GM20000 (cell line): ENCODE measurements around the gene OVOL2.

Experiments used
- DNase-seq: peaks from one replicate; pipeline ENCODE4 v3.0.0; 2012; ENCODE audit warnings: low spot score
- CTCF ChIP-seq: IDR thresholded peaks from 2 replicates; pipeline ENCODE4 v1.5.1; 2012; ENCODE audit warnings: mild to moderate bottlenecking, control low read depth; ENCODE audit errors: extremely low read depth, missing control alignments

The OVOL2 gene

DNA sequence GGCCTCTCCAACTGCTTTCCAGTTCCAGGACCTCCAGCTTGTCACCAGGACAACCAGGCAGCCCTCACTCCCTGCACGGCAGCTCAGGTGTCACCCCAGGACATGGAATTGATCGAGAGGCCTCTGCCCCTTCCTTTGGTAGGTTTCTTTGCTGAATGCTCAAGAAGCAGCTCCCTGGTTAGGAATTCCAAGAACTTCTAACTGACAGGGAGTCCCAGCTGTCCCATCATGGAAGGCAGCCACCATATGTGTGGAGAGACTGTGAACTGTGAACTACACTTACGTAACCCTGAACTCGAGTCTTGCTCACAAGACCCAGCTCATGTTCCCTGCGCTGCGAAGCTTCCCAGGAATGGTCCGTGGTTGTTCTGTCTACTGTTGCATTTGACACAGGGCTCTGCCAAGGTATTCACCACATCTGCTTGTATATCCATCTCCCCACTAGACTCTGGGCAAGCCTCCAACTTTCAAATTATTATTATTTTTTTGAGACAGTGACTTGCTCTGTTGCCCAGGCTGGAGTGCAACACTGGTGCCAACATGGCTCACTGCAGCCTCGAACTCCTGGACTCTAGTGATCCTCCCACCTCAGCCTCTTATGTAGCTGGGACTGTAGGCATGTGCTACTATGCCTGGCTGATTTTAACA, 53.2 kb downstream of the OVOL2 start:
- DNase-seq: no peak

DNA sequence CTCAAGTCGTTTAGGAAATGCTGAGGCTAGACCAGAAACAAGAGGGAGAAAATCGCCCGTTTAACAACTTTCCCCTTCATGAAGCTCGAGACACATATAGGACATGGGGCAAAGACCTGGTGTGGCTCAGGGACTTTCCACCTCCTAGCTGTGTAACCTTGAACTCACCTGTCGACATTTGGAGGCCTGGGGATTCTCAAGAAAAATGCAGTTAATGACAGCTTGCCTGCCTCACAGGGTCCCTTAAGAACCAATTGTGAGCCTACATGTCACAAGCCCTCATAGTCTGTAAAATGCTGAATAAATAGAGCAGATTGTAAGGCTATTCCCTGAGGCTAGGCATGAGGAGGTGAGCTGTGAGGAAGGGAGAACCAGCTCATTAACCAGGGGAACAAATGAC, 53.8 kb downstream of the OVOL2 start:
- DNase-seq: peak; percentile 45
- TF ChIP-seq CTCF: no peak

More for the DNA sequence above, 53.2 kb downstream of the OVOL2 start:
- no peak for TF ChIP-seq CTCF

DNA sequence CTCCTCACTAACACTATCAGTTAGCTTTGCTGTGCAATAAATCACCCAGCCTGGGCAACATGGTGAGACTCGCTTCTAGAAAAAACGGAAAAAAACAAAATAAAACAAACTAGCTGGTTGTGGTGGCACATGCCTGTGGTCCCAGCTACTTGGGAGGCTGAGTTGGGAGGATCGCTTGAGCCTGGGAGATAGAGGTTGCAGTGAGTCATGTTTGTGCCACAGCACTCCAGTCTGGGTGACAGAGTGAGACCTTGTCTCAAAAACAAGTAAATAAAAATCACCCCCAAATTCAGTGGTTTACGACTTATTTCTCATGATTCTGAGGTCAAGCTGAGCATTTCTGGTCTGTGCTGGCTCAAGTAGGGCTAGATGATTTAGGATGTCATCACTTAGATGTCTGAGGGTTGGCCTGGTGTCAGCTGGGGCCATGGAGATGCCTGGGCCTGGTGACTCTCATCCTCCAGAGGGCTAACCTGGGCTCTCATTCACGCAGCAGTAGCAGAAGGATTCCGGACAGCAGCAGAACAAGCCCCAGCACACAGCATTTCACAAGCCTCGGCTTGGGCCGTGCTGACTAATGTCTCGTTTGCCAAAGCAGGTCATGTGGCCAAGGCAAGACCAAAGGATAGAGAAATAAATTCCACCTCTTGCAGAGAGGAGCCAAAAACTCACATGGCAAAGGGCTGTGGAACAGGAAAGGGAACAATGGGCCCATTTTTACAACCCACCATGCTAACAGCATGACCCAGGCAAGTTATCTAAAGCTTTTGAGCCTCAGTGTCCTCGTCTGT, 56.4 kb downstream of the OVOL2 start:
- DNase-seq: no peak

GRCh38 chr20:17999566-17999965, 58.1 kb downstream of the OVOL2 start:
- TF ChIP-seq CTCF: no peak
- DNase-seq: no peak

More for the DNA sequence above, 56.4 kb downstream of the OVOL2 start:
- no peak for TF ChIP-seq CTCF

GRCh38 chr20:17998446-17998845, 59.3 kb downstream of the OVOL2 start:
- DNase-seq: no peak
- TF ChIP-seq CTCF: no peak

DNA sequence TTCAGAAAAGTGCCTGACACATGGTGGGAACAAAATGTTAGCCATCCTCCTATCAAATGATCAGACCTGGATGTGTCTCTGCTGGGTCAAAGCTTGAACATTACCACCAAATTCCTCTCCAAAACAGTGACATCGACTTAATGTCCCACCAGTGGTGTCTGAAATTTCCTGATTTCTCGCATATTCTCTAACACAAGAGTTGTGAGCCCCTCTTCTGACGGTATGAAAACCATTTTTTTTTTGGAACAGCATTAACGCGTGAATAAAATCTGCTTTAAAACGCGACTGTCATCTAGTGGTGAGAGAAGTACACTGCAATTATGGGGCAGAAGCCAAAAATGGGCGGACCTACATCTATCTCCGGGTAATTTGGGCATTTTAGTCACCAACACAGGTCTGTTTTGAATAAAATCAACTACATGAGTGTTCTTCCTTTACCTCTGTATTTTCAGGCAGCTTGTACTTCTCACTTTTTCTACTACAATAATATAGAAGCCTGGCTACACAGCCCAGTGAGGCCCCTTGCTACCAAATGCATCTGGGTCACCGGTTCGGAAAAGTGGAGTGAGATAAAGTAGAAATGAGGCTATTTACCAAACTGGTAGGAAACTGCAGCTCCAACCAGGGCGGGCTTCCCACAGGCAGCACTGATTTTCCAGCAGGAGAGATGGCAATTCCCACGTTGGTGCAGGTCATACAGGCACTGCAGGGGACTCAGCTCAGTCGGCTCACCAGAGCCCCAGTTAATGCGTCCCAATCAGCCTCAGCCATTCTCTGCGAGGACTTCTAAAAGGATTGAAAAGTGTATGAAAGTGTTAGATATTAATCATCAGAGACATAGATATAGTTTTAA, 61.5 kb downstream of the OVOL2 start:
- peak; percentile 94 for TF ChIP-seq CTCF
- peak; percentile 65 for DNase-seq

- DNase-seq: no peak
- no peak for TF ChIP-seq CTCF
Observed at GRCh38 chr20:17993546-17993945, 64.2 kb downstream of the OVOL2 start.
